ENCODE data around the gene MEIOB.

Gene MEIOB

GRCh38 chr16:1828645-1829410 is 43.1 kb downstream of the MEIOB start:
- no peak for DNase-seq

DNA sequence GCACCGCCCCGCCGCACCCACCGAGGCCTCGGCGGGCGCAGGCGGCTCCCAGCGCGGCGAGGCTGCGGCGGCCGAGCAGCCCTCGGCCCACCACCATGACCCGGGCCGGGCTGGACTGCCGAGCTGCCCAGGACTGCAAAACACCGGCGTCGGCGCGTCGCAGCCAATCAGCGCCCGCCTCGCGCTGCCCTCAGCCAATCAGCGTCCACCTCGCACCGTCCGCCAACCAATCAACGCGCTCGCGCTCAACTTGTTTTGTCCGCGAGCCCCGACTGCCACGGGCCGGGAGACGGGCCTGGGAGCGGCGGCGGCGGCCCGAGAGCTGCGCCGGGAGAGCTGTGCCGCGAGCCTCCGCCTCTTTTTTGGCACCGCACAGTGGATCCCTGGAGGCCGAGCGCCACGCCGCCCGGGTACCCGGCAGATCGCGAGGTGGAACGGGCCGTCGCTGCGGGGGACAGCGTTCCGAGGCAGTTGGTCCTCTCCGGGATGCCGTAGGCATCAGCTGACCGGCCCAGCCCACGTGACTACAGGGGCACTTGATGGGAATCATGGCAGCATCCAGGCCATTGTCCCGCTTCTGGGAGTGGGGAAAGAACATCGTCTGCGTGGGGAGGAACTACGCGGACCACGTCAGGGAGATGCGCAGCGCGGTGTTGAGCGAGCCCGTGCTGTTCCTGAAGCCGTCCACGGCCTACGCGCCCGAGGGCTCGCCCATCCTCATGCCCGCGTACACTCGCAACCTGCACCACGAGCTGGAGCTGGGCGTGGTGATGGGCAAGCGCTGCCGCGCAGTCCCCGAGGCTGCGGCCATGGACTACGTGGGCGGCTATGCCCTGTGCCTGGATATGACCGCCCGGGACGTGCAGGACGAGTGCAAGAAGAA is 45.0 kb downstream of the MEIOB start, which contains the start of the genes FAHD1 and HAGH:
Gene FAHD1 (plus strand): TSS at position 516 of the 883 bp plus-strand sequence. CDS start 33 bp downstream, at position 549.
Gene HAGH (minus strand): TSS at position 135 of the 883 bp plus-strand sequence. CDS start 38 bp downstream, at position 97.
- peak; percentile 88 to 94 for DNase-seq

GRCh38 chr16:1825864-1826690 is 45.9 kb downstream of the MEIOB start:
- peak in 1 of 2 donors; percentile 79 for DNase-seq

DNA sequence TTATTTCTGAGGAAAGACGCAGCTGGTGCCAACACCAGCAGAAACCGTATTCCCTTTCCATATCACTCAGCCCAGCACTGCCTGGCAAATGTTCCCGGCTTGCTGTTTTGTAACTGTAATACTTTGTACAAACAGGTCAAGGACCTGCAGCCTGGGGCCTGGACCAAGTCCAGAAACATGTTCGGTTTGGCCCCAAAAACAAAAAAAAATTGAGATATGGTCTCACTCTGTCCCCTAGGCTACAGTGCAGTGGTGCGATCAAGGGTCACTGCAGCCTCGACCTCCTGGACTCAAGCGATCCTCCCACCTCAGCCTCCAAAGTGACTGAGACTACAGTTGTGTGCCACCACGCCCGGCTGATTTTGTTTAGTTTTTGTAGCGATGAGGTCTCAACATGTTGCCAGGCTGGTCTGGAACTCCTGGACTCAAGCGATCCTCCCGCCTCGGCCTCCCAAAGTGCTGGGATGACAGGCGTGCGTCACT is 46.5 kb downstream of the MEIOB start:
- no peak for DNase-seq

- no peak for DNase-seq
Observed at GRCh38 chr16:1823821-1824220, 48.1 kb downstream of the MEIOB start.

DNA sequence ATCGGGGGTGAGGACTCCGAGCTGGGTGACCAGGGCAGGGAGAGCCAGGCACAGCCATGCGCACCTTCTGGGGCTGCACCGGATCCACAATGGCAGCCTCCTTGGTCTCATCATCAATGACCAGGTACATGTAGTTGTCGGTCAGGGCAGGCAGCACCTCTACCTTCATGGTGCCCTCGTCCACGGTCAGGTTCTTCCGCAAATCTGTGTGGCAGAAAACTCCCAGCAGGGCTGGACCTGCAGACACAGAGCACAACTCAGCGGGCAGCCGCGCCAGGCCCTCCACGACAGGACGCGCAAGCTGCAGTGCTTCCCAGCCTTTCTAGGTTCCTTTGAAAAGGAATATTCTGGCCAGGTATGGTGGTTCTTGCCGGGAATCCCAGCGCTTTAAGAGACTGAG is 49.2 kb downstream of the MEIOB start:
- DNase-seq: no peak

- DNase-seq: no peak
Observed at GRCh38 chr16:1821861-1822611, 49.9 kb downstream of the MEIOB start.

- no peak for DNase-seq
Observed at GRCh38 chr16:1820946-1821290, 51.0 kb downstream of the MEIOB start.

DNA sequence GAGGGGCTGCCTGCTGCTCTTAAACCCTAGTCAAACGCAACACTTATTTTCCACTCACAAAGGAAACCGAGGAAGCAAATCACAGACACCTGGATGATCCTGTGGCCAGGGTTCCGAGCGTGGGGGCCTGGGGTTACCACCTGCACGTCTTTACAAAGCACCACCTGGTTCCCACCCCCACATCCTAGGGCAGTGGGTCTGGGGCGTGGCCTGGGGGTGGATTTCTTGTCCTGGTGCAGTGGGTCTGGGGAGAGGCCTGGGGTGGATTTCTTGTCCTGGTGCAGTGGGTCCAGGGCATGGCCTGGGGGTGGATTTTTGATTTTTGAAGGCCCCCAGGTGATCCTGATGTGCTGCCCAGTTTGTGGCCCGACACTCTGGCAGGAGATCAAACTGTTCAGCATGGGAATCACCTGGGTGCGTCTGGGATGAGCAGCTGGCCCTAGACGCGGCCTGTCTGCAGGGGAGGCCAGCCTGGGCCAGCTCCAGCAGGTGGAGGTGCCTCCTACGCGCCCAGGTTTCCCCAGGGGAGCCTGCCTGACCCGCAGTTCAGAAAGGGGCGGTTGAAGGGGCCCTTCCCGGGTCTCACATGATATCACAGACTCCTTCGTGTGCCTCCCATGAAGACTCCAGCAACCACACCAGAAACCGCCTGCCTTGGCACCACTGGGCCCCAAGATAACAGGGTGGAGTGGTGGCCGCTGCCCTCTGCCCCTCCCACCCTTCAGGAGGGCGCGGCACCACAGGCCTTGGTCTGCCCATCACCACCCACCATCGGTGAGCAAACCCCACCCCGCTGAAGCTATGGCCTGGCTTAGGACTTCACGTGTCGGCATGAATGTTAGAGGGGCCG is 51.6 kb downstream of the MEIOB start:
- no peak for DNase-seq

DNA sequence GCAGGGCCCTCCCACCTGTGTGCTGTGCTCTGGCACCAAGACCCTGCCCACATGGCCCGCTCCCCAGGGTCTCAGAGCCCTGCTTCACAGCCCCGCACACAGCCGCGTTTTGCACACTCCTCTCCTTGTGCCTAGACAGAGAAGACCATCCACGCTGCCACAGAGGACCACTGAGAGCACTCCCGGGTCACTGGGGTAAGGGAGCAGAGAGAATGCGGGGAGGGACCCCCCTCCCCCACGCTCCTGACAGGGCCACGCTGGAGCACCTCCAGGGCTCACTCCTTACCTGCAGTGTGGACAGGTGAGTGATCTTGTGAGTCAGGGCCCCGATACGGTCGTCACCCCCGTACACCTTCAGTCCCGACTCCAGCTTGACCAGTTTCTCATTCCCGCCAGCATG is 52.4 kb downstream of the MEIOB start:
- DNase-seq: no peak

GRCh38 chr16:1818873-1819525 is 53.0 kb downstream of the MEIOB start:
- DNase-seq: no peak

GRCh38 chr16:1818204-1818872 is 53.6 kb downstream of the MEIOB start:
- no peak for DNase-seq

DNA sequence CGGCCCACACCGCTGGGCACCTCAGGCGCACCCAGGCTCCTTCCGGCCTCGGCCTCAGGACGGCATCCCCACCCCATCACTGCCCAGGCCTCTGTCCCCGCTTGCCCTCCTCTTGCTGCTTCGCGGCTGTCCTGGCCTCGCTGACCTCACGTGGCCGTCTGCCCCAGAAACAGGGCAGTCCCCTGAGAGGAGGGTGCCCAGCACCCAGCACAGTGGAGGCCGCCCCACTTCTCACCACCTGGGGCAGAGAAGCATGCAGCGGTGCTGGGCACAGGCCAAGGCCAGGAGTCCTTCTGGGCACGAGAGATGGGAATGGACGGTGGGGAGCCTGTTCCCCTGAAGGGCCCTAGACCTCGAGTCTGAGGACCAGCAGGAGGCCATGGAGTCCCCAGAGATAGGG is 54.2 kb downstream of the MEIOB start:
- DNase-seq: no peak

DNA sequence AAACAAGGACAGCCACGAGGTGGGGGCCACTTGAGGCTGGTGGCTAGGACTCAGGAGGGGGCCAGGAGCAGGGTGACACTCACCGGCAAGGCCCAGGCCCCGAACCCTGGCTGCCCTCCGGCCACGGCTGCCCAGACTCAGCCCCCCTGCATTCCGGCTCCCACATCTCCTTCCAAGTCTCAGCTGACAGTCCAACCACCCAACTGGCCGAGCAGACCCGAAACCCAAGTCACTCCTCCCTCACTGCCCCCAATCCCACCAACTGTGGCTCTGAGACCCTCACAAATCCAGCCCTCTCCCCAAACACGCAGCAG is 54.7 kb downstream of the MEIOB start:
- DNase-seq: no peak

DNA sequence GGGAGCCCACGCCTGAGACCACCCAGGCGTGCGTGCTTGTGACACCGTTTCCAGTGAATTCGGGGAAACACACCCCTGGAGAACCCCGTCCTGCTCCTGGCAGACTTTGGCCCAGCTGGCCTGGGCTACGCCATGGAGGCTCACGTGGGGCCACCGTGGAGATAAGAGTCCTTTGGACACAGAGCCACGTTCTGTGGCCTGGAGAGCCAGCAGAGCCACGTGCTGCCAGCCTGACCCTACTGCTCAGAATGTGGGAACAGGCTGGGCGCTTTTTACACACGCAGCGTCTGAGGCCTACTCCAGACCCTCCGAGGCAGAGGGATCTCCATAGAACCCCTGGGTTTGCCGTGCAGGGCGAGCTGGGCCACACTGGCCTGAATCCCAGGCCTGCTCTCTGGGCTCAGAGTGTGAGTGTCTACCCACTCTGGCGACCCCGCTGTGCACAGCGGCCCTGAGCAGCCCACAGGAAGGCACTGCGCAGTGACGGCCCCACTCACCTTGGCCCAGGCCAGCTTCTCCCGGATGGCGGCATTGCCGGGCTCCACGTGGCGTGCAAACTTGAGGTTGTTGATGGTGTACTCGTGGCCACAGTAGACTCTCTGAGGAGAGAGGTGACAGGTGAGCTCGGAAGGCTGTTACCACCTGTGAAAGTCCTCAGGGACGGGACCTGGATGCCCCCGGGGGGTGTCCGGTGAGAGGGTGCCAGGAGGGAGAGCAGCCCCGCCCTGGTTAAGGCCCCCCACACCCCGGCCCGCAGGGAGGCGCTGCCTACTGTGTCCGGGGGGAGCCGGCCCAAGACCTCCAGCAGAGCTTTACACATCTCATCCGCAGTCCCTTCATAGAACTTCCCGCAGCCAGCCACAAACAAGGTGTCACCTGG is 55.3 kb downstream of the MEIOB start:
- no peak for DNase-seq

GRCh38 chr16:1815461-1815860 is 56.5 kb downstream of the MEIOB start:
- DNase-seq: no peak

GRCh38 chr16:1812732-1813163 is 59.2 kb downstream of the MEIOB start:
- DNase-seq: peak; percentile 35 to 47

DNA sequence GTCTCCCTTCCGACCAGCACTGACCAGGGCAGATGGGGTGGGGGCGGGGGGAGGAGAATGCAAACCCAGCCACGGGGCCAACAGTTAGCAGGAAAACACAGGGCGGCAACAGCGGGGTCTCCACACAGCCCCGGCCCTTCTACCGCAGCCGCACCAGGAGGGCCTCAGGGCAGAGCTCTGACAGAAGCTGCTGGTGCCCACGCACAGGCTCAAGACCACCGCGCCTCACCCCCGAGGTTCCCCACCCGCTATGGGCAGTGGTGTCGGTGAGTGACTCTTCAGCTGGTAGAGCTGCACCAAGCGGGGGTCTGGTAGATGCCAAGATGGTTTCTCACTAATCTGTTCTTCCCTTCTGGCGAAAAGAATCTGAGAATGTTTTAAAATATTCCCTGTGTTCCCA is 61.4 kb downstream of the MEIOB start:
- no peak for DNase-seq

DNA sequence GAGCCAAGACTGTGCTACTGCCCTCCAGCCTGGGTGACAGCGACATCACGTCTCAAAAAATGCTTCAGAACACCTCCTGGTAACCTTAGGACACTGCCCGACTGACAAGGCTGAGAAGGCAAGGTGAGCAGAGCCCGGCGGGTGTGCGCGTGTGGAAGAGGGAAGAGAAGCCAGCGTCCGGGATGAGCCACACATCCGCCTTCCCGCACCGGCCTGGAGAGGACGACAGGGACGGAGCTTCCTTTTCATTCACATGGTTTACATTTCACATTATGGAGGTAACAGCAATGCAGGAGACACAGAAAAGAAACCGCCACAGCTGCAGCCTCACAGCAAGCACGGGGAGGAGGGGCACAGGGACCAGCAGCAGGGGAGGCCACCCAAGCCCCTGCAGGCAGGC is 61.9 kb downstream of the MEIOB start:
- no peak for DNase-seq

Data from CD4-positive, alpha-beta T cell treated with Interferon alpha-2 for 1 hour (primary cell).